HUES6 (cell line): ENCODE data around the gene SLCO3A1.

Source experiments
- H3K27ac ChIP-seq: 2 replicates; pipeline ENCODE4 v1.7.0; 2013; ENCODE audit warnings: low read depth, mild to moderate bottlenecking, low read length, inconsistent platforms
- H3K27me3 ChIP-seq: 2 replicates; pipeline ENCODE4 v1.6.1; 2013; ENCODE audit warnings: low read length; ENCODE audit not compliant: control insufficient read depth, insufficient read depth
- H3K36me3 ChIP-seq: 2 replicates; pipeline ENCODE4 v1.6.1; 2013; ENCODE audit warnings: low read length; ENCODE audit not compliant: control insufficient read depth, insufficient read depth
- H3K4me1 ChIP-seq: 2 replicates; pipeline ENCODE4 v1.6.1; 2013; ENCODE audit warnings: low read length; ENCODE audit not compliant: control insufficient read depth, insufficient read depth
- H3K4me3 ChIP-seq: 2 replicates; pipeline ENCODE4 v1.5.1; 2013; ENCODE audit warnings: low read depth, low read length
- H3K9ac ChIP-seq: one replicate; pipeline ENCODE4 v1.6.1; 2013; ENCODE audit warnings: mild to moderate bottlenecking, low read length
- H3K9me3 ChIP-seq: 2 replicates; pipeline ENCODE4 v1.6.1; 2013; ENCODE audit warnings: low read depth, low read length; ENCODE audit not compliant: control insufficient read depth, insufficient read depth

Gene SLCO3A1

GRCh38 chr15:91925794-91926193, 72.3 kb downstream of the SLCO3A1 start:
- Histone ChIP-seq H3K4me3 (no peak overlapping the region), H3K27ac (no peak overlapping the region), H3K4me1 (peaks cover 18% of the 10 kb centered on the region), H3K27me3 (no peaks in the 10 kb centered on the region), H3K36me3 (no peaks in the 10 kb centered on the region), H3K9ac (no peak overlapping the region), H3K9me3 (no peaks in the 10 kb centered on the region)

- Histone ChIP-seq H3K4me1 (peaks cover 24% of the 10 kb centered on the region), H3K9ac (no peak overlapping the region), H3K27ac (no peak overlapping the region), H3K27me3 (no peaks in the 10 kb centered on the region), H3K9me3 (no peaks in the 10 kb centered on the region), H3K4me3 (no peak overlapping the region), H3K36me3 (no peaks in the 10 kb centered on the region)
These were observed 73.4 kb downstream of the SLCO3A1 start for GRCh38 chr15:91926908-91927270.

DNA sequence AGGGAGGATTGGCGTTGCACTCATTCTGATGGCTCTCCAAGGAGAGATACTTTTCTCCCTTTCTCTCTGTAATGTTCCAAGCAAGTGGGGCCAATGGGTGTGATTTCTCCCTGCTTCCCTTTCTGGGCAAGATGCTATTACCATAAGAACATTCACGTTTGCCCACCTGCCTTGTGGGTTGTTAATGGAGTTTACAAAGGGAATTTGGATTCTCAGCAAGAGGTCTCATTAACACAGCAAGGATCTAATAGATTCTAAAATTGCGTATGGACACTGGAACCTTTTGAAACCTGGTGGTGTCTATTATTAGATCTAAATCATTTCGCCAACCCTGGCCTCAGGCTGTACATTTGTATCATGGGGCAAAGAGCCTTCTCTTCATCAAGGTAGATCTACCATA, 74.1 kb downstream of the SLCO3A1 start:
- Histone ChIP-seq H3K27ac (no peak overlapping the region), H3K36me3 (no peaks in the 10 kb centered on the region), H3K9ac (no peak overlapping the region), H3K4me3 (no peak overlapping the region), H3K4me1 (peaks cover 25% of the 10 kb centered on the region), H3K27me3 (no peaks in the 10 kb centered on the region), H3K9me3 (no peaks in the 10 kb centered on the region)

- H3K4me3 ChIP-seq = no peak overlapping the region
- no peaks in the 10 kb centered on the region for H3K27me3 ChIP-seq
- no peaks in the 10 kb centered on the region for H3K9me3 ChIP-seq
- H3K9ac ChIP-seq = no peak overlapping the region
- H3K4me1 ChIP-seq = peaks cover 25% of the 10 kb centered on the region
- no peak overlapping the region for H3K27ac ChIP-seq
- no peaks in the 10 kb centered on the region for H3K36me3 ChIP-seq
These were observed 75.2 kb downstream of the SLCO3A1 start for GRCh38 chr15:91928675-91929074.

DNA sequence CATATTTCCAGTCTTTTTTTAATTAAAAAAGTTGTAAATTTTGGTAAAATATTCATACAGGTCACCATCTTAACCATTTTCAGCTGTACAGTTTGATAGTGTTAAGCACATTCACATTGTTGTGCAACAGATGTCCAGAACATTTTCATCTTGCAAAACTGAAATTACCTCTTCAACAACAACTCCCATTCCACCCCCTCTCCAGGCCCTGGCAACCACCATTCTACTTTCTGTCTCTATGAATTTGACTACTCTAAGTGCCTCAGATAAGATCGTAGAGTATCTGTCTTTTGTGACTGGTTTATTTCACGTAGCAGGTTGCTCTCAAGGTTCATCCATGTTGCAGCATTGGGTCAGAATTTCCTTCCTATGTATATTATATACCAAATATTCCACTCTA, 76.0 kb downstream of the SLCO3A1 start:
- H3K9me3 ChIP-seq = no peaks in the 10 kb centered on the region
- no peak overlapping the region for H3K27ac ChIP-seq
- no peaks in the 10 kb centered on the region for H3K36me3 ChIP-seq
- peaks cover 20% of the 10 kb centered on the region for H3K4me1 ChIP-seq
- no peaks in the 10 kb centered on the region for H3K27me3 ChIP-seq
- no peak overlapping the region for H3K4me3 ChIP-seq
- no peak overlapping the region for H3K9ac ChIP-seq

DNA sequence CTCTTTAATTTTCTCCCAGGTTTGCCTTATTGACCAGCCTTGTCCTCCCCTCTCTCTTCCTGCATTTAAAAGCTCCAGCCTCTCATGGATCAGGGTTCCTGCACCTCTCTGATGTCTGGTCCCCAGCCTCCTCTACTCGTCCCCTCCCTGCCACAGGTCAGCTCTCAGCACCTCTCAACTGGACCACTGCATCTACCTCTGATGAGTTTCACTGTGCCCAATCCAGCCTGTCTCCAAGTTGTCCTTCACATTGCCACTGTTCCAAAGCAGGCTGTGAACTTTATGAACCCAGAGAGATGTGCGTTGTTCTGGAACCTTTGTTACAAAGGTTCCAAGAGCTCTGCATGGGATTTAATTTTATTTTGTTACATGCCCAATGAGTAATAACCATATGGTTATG, 76.6 kb downstream of the SLCO3A1 start:
- no peak overlapping the region for H3K9ac ChIP-seq
- H3K27ac ChIP-seq = no peak overlapping the region
- no peaks in the 10 kb centered on the region for H3K27me3 ChIP-seq
- H3K4me1 ChIP-seq = peaks cover 20% of the 10 kb centered on the region
- no peaks in the 10 kb centered on the region for H3K36me3 ChIP-seq
- no peaks in the 10 kb centered on the region for H3K9me3 ChIP-seq
- H3K4me3 ChIP-seq = no peak overlapping the region

DNA sequence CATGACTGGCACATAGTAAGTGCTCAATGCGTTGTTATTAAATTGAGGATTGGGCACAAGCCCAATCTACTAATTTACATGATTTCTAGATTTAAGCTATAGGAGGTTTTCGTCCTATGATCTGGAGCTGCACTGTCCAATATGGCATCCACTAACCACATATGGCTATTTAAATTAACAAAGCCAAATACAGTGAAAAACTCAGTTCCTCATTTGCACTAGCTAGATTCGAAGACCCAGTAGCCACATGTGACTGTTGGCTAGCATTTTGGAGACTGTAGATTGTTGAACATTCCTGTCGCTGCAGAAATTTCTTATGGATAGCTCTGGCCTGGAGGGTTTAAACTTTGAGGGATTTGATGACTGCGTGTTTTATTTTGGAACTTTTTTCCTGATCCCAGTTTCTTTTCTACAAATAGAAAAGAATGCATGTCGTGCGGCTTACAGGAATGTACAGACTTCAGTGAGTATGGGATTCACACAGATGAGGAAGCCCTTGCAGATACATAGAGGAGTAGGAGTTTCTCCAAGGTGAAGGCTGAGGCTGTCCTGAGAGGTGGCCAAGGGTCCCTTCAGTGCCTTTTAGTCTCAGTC, 82.8 kb downstream of the SLCO3A1 start:
- Histone ChIP-seq H3K36me3 (no peaks in the 10 kb centered on the region), H3K4me1 (peaks cover 13% of the 10 kb centered on the region), H3K27ac (no peak overlapping the region), H3K27me3 (no peaks in the 10 kb centered on the region), H3K4me3 (no peak overlapping the region), H3K9me3 (no peaks in the 10 kb centered on the region), H3K9ac (no peak overlapping the region)

DNA sequence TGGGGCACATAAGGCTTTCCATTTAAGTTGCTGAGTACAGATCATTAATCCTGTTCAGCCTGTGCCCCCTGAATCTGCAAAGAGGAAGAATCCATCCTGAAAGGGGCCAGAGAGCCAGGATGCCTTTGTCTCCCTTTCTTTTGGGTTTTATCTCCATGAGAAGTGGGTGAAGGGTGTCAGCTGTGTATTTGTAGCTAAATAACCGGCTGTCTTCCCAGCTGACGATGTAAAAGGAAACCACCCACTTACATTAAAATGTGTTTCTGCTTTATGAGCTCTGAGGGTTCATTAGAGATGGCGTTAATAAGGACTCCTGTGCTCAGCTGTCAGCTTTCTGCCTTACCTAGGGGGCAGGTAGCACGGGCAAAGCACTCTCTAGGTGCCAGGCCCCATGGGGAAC, 83.4 kb downstream of the SLCO3A1 start:
- Histone ChIP-seq H3K27ac (no peak overlapping the region), H3K4me1 (peaks cover 12% of the 10 kb centered on the region), H3K27me3 (no peaks in the 10 kb centered on the region), H3K36me3 (no peaks in the 10 kb centered on the region), H3K9me3 (no peaks in the 10 kb centered on the region), H3K9ac (no peak overlapping the region), H3K4me3 (no peak overlapping the region)

- H3K27me3 ChIP-seq = no peaks in the 10 kb centered on the region
- no peak overlapping the region for H3K27ac ChIP-seq
- no peaks in the 10 kb centered on the region for H3K36me3 ChIP-seq
- H3K4me3 ChIP-seq = no peak overlapping the region
- H3K4me1 ChIP-seq = peaks cover 15% of the 10 kb centered on the region
- H3K9me3 ChIP-seq = no peaks in the 10 kb centered on the region
- H3K9ac ChIP-seq = no peak overlapping the region
These were observed 84.6 kb downstream of the SLCO3A1 start for GRCh38 chr15:91938136-91938535.

GRCh38 chr15:91939403-91939831, 85.9 kb downstream of the SLCO3A1 start:
- no peak overlapping the region for H3K27ac ChIP-seq

DNA sequence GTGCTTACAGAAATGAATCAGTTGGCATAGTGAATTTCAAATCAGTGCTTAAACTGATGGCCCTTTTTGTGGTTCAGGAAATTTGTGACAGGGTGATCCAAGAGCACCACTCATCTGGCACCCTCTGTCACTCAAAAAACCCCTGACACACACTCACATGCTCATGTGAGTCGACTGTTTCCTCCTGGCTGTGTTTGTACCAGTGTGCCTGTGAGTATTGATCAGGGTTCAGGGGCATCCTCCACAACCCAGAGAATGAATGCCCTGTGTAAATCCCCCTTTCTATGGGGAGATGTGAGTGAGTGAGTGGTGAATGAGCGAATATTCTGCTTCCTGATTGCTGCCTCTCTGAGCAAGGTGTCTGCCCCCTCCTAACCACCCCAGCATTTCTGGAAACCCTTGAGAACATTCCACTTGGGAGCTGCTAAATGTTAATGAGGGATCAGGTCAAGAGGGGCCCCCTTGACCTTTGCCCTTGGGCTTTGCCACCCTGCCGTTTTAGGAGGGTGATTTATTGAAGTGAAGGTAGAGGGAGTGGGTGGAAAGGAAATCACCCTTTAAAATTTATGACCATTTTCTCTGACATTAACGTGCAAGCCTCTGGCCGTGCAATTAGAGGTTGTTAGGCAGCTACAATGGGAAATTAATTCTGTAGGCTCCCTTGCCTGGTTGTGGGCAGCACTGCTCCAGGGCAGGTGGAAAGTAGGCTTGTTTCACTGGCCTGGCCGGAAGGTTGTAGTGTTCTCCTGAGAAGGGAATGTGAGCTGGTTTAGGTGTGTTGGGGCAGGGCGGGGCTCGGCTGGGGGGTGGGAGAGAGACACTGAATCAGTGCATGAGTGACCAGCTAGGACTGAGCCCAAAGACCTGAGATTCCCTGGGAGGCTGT, 87.2 kb downstream of the SLCO3A1 start:
- H3K27ac ChIP-seq = no peak overlapping the region; the same call in 1 of the 2 replicates

More at GRCh38 chr15:91939403-91939831, 85.9 kb downstream of the SLCO3A1 start:
- no peaks in the 10 kb centered on the region for H3K27me3 ChIP-seq
- peaks cover 15% of the 10 kb centered on the region for H3K4me1 ChIP-seq
- H3K36me3 ChIP-seq = no peaks in the 10 kb centered on the region
- no peak overlapping the region for H3K9ac ChIP-seq
- H3K9me3 ChIP-seq = no peaks in the 10 kb centered on the region
- no peak overlapping the region for H3K4me3 ChIP-seq

More for the DNA sequence above, 87.2 kb downstream of the SLCO3A1 start:
- no peak overlapping the region for H3K4me3 ChIP-seq
- H3K27me3 ChIP-seq = no peaks in the 10 kb centered on the region
- H3K9ac ChIP-seq = no peak overlapping the region
- H3K9me3 ChIP-seq = no peaks in the 10 kb centered on the region; the same call in 1 of the 2 replicates
- H3K36me3 ChIP-seq = no peaks in the 10 kb centered on the region
- H3K4me1 ChIP-seq = peaks cover 15% of the 10 kb centered on the region
